Fibroblast of villous mesenchyme (primary cell): Measurements from ENCODE around the gene EID2B. TPM values are rescaled to one million over a fixed set of nuclear protein-coding genes. Genes with fewer than 3 reads are reported as not detected.

Source experiments
- DNase-seq: peaks from one replicate; pipeline ENCODE4 v3.0.0-alpha.2; 2010; ENCODE audit warnings: low read depth
- H3K4me3 ChIP-seq: 2 replicates; pipeline ENCODE4 v1.5.1; 2011; ENCODE audit warnings: low read depth, mild to moderate bottlenecking, low read length
- CTCF ChIP-seq: IDR thresholded peaks from 2 replicates; pipeline ENCODE4 v1.5.1; 2012; ENCODE audit warnings: low read depth, mild to moderate bottlenecking, low read length; ENCODE audit not compliant: insufficient read depth
- total RNA-seq: library from RNA; depleted of rRNA; stranded (reverse); fragments of >200 nt; gene quantifications from 2 replicates; pipeline ENCODE4 v1.2.3, GENCODE V29; 2012

EID2B gene
- total RNA-seq, 1 donor, result 4.3 TPM

GRCh38 chr19:39483141-39483540 lies 49.5 kb downstream of the EID2B start:
- DNase-seq, result no peak
- no peak overlapping the region for H3K4me3 ChIP-seq
- TF ChIP-seq CTCF, result no peak

DNA sequence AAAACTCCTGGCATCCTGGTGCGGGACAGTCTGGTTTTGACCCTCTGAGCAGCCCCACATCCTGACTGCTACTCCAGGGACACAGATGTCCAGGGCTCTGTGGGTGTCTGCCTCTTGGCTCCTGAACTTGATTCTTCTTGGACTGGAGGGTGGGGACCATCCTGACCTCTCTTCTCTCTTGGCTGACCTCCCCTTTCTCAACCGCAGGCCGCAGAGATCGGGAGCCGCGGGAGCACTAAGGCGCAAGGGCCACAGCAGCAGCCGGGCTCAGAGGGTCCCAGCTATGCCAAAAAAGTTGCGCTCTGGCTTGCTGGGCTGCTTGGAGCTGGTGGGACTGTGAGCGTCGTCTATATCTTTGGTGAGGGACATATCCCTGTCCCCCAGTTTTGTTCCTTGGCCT lies 51.0 kb downstream of the EID2B start:
- DNase-seq, result no peak
- H3K4me3 ChIP-seq, result peak overlapping the region; percentile 93
- no peak for TF ChIP-seq CTCF

- TF ChIP-seq CTCF, result no peak
- DNase-seq, result peak; percentile 7
- H3K4me3 ChIP-seq, result peak overlapping the region; percentile 93
Observed at GRCh38 chr19:39481229-39481545, 51.5 kb downstream of the EID2B start.

Other genes with a start within 250 kb of the EID2B start
- gene IFNL1, start 236.4 kb downstream of the EID2B start, total RNA-seq, result not detected in 2 replicates
- under 0.01 TPM in 1 of 2 replicates, not detected in the other for gene LRFN1, start 212.0 kb downstream of the EID2B start, total RNA-seq
- 0.86 and 1.6 TPM in 2 replicates for gene GMFG, start 196.8 kb downstream of the EID2B start, total RNA-seq
- gene SAMD4B, start 190.4 kb downstream of the EID2B start, total RNA-seq, result 38.0 and 45.7 TPM in 2 replicates
- 29.6 and 33.2 TPM in 2 replicates for gene PAF1, start 141.7 kb downstream of the EID2B start, total RNA-seq
- gene MED29, start 141.5 kb downstream of the EID2B start, total RNA-seq, result 22.0 and 22.2 TPM in 2 replicates
- gene ZFP36, start 126.0 kb downstream of the EID2B start, total RNA-seq, result 5.8 and 8.6 TPM in 2 replicates
- gene PLEKHG2, start 120.2 kb downstream of the EID2B start, total RNA-seq, result 25.0 and 39.3 TPM in 2 replicates
- gene RPS16, start 96.9 kb downstream of the EID2B start, total RNA-seq, result 43.2 and 48.3 TPM in 2 replicates
- 71.8 and 80.7 TPM in 2 replicates for gene SUPT5H, start 87.3 kb downstream of the EID2B start, total RNA-seq
- 48.8 and 49.6 TPM in 2 replicates for gene TIMM50, start 52.0 kb downstream of the EID2B start, total RNA-seq
- under 0.01 and 0.43 TPM in 2 replicates for gene DLL3, start 33.9 kb downstream of the EID2B start, total RNA-seq
- not detected in 2 replicates for gene SELENOV, start 17.7 kb downstream of the EID2B start, total RNA-seq
- gene EID2, start 7.3 kb upstream of the EID2B start, total RNA-seq, result 8.4 and 10.8 TPM in 2 replicates
- not detected in 2 replicates for gene LGALS13, start 69.7 kb upstream of the EID2B start, total RNA-seq
- gene LGALS16, start 123.1 kb upstream of the EID2B start, total RNA-seq, result not detected in 2 replicates
- gene LGALS14, start 171.6 kb upstream of the EID2B start, total RNA-seq, result not detected in 2 replicates
- not detected in 2 replicates for gene CLC, start 205.2 kb upstream of the EID2B start, total RNA-seq
- not detected in 2 replicates for gene LEUTX, start 246.0 kb upstream of the EID2B start, total RNA-seq